SH-SY5Y (cell line): ENCODE results near the gene ITSN1.

ENCODE experiments used
- GATA2 ChIP-seq: IDR thresholded peaks from 2 replicates; pipeline ENCODE4 v1.6.1; 2011; ENCODE audit warnings: mild to moderate bottlenecking, low read depth, low read length
- GATA3 ChIP-seq: IDR thresholded peaks from 2 replicates; pipeline ENCODE4 v1.6.1; 2011; ENCODE audit warnings: low read depth, mild to moderate bottlenecking, low read length, moderate library complexity

- TF ChIP-seq GATA2: no peak
- no peak for TF ChIP-seq GATA3
Measured at GRCh38 chr21:33684068-33684467, 41.8 kb downstream of the ITSN1 start.
